Ascending aorta (tissue), 2 donors: ENCODE data around the gene TBX2. TPM values are rescaled to one million over a fixed set of nuclear protein-coding genes. Genes with fewer than 3 reads are reported as not detected.
"Not testable (repeated sequence)": the region's sequence is repeated elsewhere in the genome, so short reads cannot be mapped to it uniquely, and the experiment has no call there.

ENCODE experiments used
- DNase-seq, 2 donors: peaks; one replicate each; pipeline ENCODE4 v3.0.0-alpha.2; 2019; ENCODE audit warnings: low spot score in 2 of 2
- H3K27ac ChIP-seq, 2 donors: fragments of 200-600 bp; sonication (generic); one replicate each; pipeline ENCODE4 v1.5.1; 2016 to 2017; ENCODE audit warnings: mild to moderate bottlenecking in 1 of 2
- H3K27me3 ChIP-seq: fragments of 200-600 bp; sonication (generic); one replicate; pipeline ENCODE4 v1.5.1; 2017
- H3K36me3 ChIP-seq, 2 donors: fragments of 200-600 bp; sonication (generic); one replicate each; pipeline ENCODE4 v1.5.1; 2016
- H3K4me1 ChIP-seq, 2 donors: fragments of 200-600 bp; sonication (generic); one replicate each; pipeline ENCODE4 v1.5.1; 2016 to 2017; ENCODE audit warnings: mild to moderate bottlenecking in 1 of 2
- H3K4me3 ChIP-seq, 2 donors: fragments of 200-600 bp; sonication (generic); one replicate each; pipeline ENCODE4 v1.5.1; 2016 to 2017; ENCODE audit warnings: mild to moderate bottlenecking in 1 of 2
- H3K9me3 ChIP-seq, 2 donors: fragments of 200-600 bp; sonication (generic); one replicate each; pipeline ENCODE4 v1.5.1; 2016
- intact Hi-C: fragments of 100-400 bp; cut with DNase I; formaldehyde crosslinking; loops from one replicate; pipeline ENCODE4 v1.15.1; 2023
- total RNA-seq: library from RNA; depleted of rRNA; stranded (reverse); fragments of >200 nt; gene quantifications from one replicate; pipeline ENCODE4 v1.1.0, GENCODE V29; 2016
- TF ChIP-seq, protein P1 (sequence below), 3 experiments: fragments of 200-600 bp in 2 of 3; fragments of 450-650 bp in 1 of 3; sonication (generic) in 2 of 3; IDR thresholded peaks; one replicate each; pipeline ENCODE4 v1.5.1; 2016 to 2019; ENCODE audit warnings: antibody characterized with exemption in 3 of 3, mild to moderate bottlenecking in 1 of 3, moderate library complexity in 1 of 3

TBX2 gene
- total RNA-seq, 1 donor from 2014 or later, result 100 TPM

- Histone ChIP-seq H3K27ac (no peak overlapping the region), H3K4me3 (no peak overlapping the region), H3K9me3 (peaks cover 4 to 16% of the 10 kb centered on the region in 2 donors), H3K36me3 (no peaks in the 10 kb centered on the region), H3K27me3 (no peaks in the 10 kb centered on the region), H3K4me1 (no peaks in the 10 kb centered on the region)
- intact Hi-C loops, result no loop called here
- DNase-seq, result no peak
- TF ChIP-seq, protein P1, sequence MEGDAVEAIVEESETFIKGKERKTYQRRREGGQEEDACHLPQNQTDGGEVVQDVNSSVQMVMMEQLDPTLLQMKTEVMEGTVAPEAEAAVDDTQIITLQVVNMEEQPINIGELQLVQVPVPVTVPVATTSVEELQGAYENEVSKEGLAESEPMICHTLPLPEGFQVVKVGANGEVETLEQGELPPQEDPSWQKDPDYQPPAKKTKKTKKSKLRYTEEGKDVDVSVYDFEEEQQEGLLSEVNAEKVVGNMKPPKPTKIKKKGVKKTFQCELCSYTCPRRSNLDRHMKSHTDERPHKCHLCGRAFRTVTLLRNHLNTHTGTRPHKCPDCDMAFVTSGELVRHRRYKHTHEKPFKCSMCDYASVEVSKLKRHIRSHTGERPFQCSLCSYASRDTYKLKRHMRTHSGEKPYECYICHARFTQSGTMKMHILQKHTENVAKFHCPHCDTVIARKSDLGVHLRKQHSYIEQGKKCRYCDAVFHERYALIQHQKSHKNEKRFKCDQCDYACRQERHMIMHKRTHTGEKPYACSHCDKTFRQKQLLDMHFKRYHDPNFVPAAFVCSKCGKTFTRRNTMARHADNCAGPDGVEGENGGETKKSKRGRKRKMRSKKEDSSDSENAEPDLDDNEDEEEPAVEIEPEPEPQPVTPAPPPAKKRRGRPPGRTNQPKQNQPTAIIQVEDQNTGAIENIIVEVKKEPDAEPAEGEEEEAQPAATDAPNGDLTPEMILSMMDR (IDR thresholded peaks at IDR 0.05), result no peak
Observed at GRCh38 chr17:61440697-61441096, 41.1 kb downstream of the TBX2 start.

DNA sequence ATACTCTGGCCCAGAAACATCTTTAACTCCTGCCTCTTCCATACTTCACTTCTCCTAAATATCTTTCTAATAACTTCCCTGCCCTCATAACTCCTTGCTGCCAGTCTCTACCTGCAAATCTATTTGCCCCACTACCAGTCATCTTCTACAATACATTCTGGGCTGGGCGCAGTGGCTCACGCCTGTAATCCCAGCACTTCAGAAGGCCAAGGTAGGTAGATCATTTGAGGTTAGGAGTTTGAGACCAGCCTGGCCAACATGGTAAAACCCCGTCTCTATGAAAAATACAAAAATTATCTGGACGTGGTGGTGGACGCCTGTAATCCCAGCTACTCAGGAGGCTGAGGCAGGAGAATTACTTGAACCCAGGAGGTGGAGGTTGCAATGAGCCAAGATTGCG, 41.9 kb downstream of the TBX2 start:
- intact Hi-C loops, result not testable (repeated sequence)

GRCh38 chr17:61442136-61442775, 42.6 kb downstream of the TBX2 start:
- Histone ChIP-seq H3K4me1 (no peaks in the 10 kb centered on the region), H3K27me3 (no peaks in the 10 kb centered on the region), H3K27ac (no peak overlapping the region), H3K36me3 (no peaks in the 10 kb centered on the region), H3K9me3 (peaks cover 1 to 2% of the 10 kb centered on the region in 2 donors), H3K4me3 (no peak overlapping the region)
- intact Hi-C loops, result no loop called here
- TF ChIP-seq, protein P1 (IDR thresholded peaks at IDR 0.05), result no peak
- DNase-seq, result no peak

More for the DNA sequence above, 41.9 kb downstream of the TBX2 start:
- not testable (repeated sequence) for DNase-seq, H3K36me3 ChIP-seq, H3K4me1 ChIP-seq, H3K27ac ChIP-seq, H3K9me3 ChIP-seq, H3K4me3 ChIP-seq, H3K27me3 ChIP-seq

DNA sequence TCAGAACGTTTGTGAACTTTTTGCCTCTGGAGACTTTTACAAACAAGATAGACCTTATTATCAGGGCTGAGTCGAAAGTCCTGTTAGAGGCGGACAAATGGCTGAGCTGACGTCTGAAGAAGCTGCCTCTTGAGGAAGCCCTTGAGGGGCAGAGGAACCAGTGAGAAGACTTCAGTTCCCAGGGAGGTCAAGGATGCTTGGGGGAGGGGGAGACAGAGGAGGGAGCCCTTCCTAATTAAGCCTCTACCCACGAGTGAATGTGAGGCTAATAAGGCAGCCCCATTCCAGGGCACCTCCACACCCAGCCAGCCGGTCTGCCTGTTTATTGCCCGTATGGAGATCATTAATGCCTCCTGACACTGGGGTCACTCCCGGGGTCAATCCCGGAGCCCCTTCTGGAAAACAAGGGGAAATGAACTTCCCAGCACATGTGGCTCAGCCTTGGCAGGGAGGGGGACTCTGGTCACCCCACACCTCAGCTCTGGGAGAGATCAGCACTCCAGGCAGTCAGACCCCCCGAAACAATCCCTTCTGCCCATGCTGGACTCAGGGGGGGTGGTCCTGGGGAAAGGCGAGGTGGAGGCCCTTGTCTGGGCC, 43.3 kb downstream of the TBX2 start:
- Histone ChIP-seq H3K27me3 (no peaks in the 10 kb centered on the region), H3K36me3 (no peaks in the 10 kb centered on the region), H3K4me1 (no peaks in the 10 kb centered on the region), H3K27ac (no peak overlapping the region), H3K9me3 (no peaks in the 10 kb centered on the region), H3K4me3 (no peak overlapping the region)
- TF ChIP-seq, protein P1 (IDR thresholded peaks at IDR 0.05), result no peak
- intact Hi-C loops, result no loop called here
- DNase-seq, result no peak

GRCh38 chr17:61443475-61443882, 43.8 kb downstream of the TBX2 start:
- H3K9me3 ChIP-seq, result no peaks in the 10 kb centered on the region
- H3K36me3 ChIP-seq, result no peaks in the 10 kb centered on the region
- TF ChIP-seq, protein P1 (IDR thresholded peaks at IDR 0.05), result no peak
- no peaks in the 10 kb centered on the region for H3K4me1 ChIP-seq
- H3K4me3 ChIP-seq, result no peak overlapping the region
- DNase-seq, result no peak
- intact Hi-C loops, result no loop called here
- no peaks in the 10 kb centered on the region for H3K27me3 ChIP-seq
- H3K27ac ChIP-seq, result no peak overlapping the region

- Histone ChIP-seq H3K27me3 (no peaks in the 10 kb centered on the region), H3K4me1 (no peaks in the 10 kb centered on the region), H3K36me3 (no peaks in the 10 kb centered on the region), H3K27ac (no peak overlapping the region), H3K4me3 (no peak overlapping the region), H3K9me3 (no peaks in the 10 kb centered on the region)
- intact Hi-C loops, result no loop called here
- TF ChIP-seq, protein P1 (IDR thresholded peaks at IDR 0.05), result no peak
- no peak for DNase-seq
Observed at GRCh38 chr17:61444075-61444474, 44.4 kb downstream of the TBX2 start.
